Stimulated activated CD8-positive, alpha-beta memory T cell treated with anti-CD3 and anti-CD28 coated beads, Interleukin-12 subunit alpha, Interleukin-12 subunit beta, amount 100 ng/mL, for 24 hours (primary cell): ENCODE data around the gene VMP1.

Experiments used
- DNase-seq: peaks from one replicate; pipeline ENCODE4 v3.0.0-alpha.2; 2020; ENCODE audit errors: extremely low read depth

VMP1 gene

GRCh38 chr17:59707149-59707970, at the start of gene VMP1, which contains the start of gene PTRH2:
VMP1 (plus strand) TSS chr17:59707654; CDS start chr17:59731447, 23,793 bp downstream.
PTRH2 (minus strand) TSS chr17:59707430; CDS start chr17:59697978, 9,452 bp downstream.
- peak; percentile 86 for DNase-seq

GRCh38 chr17:59666235-59666634, 41.2 kb upstream of the VMP1 start:
- DNase-seq = no peak

- DNase-seq = no peak
These were observed 38.6 kb upstream of the VMP1 start for GRCh38 chr17:59668816-59669215.

- no peak for DNase-seq
These were observed 38.0 kb upstream of the VMP1 start for GRCh38 chr17:59669411-59669810.

GRCh38 chr17:59669944-59670343, 37.5 kb upstream of the VMP1 start:
- no peak for DNase-seq

GRCh38 chr17:59671386-59671785, 36.1 kb upstream of the VMP1 start:
- no peak for DNase-seq

GRCh38 chr17:59675231-59675630, 32.2 kb upstream of the VMP1 start:
- no peak for DNase-seq

- no peak for DNase-seq
These were observed 30.7 kb upstream of the VMP1 start for GRCh38 chr17:59676716-59677115.

- DNase-seq = no peak
These were observed 28.5 kb upstream of the VMP1 start for GRCh38 chr17:59678918-59679317.

GRCh38 chr17:59680314-59680713, 27.1 kb upstream of the VMP1 start:
- no peak for DNase-seq

- no peak for DNase-seq
These were observed 24.2 kb upstream of the VMP1 start for GRCh38 chr17:59683283-59683682.

- no peak for DNase-seq
These were observed 22.5 kb upstream of the VMP1 start for GRCh38 chr17:59684967-59685366.

- DNase-seq = no peak
These were observed 19.4 kb upstream of the VMP1 start for GRCh38 chr17:59688008-59688407.

- no peak for DNase-seq
These were observed 19.0 kb upstream of the VMP1 start for GRCh38 chr17:59688496-59688895.

- DNase-seq = no peak
These were observed 13.9 kb upstream of the VMP1 start for GRCh38 chr17:59693582-59693981.

- DNase-seq = no peak
These were observed 13.1 kb upstream of the VMP1 start for GRCh38 chr17:59694344-59694743.

- no peak for DNase-seq
These were observed 11.3 kb upstream of the VMP1 start for GRCh38 chr17:59695945-59696681.

GRCh38 chr17:59696682-59697277, 10.7 kb upstream of the VMP1 start:
- no peak for DNase-seq

GRCh38 chr17:59698143-59698542, 9.3 kb upstream of the VMP1 start:
- DNase-seq = no peak

- DNase-seq = no peak
These were observed 8.2 kb upstream of the VMP1 start for GRCh38 chr17:59699218-59699617.

GRCh38 chr17:59699786-59700185, 7.7 kb upstream of the VMP1 start:
- DNase-seq = no peak

GRCh38 chr17:59702304-59702703, 5.2 kb upstream of the VMP1 start:
- no peak for DNase-seq
